ENCODE data around the gene RFX4.

RFX4 gene

DNA sequence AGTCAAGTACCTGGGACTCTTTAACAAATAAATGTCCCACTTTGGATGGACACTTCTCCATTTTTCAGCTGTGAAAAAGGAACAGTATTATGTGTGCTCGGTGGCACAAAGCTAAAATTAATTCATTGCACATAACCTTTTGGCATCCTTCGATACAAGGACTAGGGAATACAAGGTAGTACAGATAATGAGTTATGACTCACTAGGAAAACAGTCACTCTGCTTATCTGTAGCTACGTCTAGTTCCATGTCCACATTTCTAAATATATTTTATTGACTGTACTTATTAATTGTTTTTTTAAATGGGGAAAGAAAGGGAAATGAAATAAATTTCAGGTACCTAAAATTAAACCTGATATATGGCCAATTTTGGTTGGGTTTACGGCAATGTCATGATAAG lies 156.5 kb downstream of the RFX4 start:
- DNase-seq, result no peak

DNA sequence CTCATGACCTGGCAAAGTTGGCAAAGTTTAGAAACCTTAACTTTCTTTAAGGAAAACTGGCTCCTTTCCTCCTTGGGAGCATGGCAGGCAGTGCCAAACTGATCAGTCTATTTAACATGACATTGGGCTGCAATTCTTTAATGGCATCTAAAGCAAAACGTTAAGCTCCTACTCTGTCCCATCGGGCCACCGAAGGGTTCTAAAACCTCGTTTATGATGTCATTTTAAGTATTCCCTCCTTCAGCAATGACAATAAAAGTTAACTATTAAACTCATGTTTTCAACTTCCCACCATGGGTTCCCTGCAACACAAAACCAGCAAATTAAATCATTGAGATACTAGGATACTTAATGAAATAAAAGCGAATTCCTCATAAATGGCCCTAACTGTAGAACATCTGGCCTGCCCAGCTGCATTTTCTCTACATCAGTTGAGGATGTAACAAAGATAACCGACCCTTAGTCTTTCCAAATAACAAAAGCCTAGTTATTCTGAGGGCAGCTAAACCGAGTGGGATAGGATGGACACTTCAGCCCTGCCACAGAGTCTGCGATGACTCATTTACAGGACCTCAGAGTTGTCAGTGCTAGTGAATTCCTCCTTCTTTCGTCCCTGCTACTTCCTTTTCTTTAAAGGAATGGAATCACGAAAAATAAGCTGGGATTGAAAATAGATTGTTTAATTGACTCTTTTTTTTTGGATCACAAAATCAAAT lies 157.2 kb downstream of the RFX4 start:
- DNase-seq, result no peak

DNA sequence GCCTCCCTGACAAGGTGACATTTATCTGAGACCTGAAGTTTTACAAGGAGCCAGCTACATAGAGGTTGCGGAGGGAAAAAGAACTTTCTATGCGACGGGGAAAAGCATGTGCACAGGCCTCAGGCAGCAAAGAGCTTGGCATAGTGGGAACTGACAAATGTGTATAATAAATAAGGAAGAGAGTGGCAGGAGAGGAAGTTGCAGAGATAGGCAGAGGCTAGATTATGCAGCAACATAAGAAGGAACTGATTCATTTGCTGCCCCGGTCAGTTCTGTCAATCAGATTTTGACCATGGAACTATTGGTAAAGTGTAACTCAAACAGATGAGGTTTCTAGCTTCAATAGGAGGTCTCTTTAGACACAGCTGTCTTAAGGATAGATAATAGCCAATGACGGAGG lies 158.0 kb downstream of the RFX4 start:
- DNase-seq, result no peak

DNA sequence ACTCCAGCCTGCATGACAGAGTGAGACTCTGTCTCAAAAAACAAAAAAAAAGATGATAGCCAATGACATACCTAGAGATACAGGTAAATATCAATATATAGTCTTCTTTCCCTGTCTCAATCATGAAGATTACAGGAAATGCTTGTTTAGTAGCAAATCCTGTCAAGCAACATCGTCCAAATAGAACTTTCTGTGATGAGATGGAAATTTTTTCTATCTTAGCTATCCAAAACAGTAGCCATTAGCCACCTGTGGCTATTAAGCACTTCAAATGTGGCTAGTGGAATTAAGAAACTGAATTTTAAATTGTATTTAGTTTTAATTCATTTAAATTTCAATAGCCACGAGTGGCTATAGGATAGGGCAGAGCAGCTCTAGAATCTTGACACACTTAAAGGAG lies 158.4 kb downstream of the RFX4 start:
- DNase-seq, result no peak

DNA sequence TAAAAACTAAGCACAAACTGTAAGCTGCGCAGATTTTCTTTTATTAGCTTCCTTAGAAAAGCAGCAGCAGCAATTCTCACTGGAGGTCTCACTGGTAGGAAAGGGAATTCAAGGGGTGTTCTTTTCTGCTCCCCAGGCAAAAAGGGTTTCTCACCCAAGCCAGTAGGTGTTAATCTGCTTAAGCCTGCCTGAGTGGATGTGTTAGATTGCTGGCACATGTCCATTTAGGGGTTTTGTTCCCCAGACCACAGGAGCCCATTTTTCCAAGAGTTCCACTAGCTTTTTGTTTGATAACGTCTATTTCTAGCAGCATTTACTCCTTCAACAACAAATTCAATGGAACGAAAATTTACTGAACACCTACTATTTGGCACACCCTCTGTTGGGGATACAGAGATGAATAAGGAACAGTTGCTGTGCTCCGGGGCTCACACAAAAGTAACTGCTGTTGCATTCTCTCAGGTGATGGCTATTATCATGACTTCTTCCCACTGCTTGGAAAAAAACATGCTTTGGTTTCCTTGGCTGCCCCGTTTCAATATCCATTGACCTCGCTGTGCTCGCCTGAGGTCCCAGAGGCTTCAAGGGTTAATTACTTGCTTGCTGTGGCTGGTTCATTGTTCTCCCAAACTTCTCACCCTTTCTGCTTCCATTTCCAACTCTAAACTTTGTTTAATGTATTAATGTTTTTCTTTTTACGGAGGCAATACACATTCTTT lies 160.6 kb downstream of the RFX4 start:
- no peak for DNase-seq

DNA sequence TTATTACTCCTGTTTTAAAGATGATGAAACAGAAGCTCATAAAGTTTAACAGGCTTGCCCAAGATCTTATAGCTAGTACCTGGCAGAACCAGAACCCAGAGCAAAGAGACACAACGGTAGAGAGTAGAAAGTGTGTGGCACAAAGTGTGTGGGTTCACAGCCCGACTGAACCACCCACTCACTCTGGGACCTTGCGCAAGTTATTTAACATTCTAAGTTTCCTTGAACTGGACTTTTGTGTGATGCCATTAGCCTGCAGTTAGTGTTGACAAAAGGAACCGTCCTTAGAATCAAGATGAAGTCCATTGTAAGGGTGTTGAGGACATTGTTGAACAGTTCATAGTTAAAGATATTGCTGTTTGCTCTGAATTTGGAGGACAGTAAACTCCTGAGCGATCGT lies 161.8 kb downstream of the RFX4 start:
- no peak for DNase-seq

DNA sequence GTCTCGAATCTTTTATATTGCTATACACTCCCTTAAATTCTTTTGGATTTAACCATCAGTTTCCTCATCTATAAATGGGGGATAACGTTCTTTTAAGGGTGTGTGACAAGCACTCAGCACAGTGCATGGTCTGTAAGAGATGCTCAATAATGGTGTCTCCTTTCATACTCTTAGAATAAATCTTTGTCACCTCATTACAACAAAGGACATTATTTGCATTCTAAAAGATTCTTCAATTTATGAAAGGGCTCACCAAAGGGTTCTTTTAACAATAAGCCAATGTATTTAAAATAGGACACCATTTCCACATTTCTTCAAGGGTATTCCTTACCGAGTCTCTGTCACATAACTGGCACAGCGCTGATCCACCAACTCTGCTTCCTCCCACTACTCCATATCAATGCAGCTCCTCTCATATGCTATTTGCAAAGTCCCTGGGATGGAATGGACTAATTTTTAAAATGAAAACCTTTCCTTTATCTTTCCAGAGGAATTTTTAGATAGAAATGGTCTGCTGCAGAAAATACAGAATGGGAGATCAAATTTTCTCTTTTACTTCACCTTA lies 162.5 kb downstream of the RFX4 start:
- no peak for DNase-seq

DNA sequence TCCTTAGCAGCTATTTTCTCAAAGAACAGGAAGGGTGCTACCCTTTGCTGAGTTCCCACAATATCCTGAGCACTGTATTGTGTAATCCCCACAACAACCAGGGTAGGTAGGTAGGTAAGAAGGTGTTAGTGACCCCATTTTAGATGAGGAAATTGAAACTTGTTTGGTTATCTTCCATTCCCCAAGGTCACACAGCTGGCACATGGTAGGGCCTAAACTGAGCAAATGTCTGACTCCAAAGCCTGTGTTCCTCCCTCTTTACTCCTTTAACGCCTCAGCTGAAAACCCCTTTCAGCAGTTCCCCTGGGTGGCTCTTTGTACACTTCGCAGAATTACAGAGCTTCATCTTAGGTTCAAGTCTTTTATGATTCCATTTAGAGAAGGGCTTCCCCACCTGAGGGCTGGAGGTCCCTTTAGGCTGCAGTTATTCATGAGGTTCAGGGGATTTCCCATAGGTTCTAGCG lies 165.2 kb downstream of the RFX4 start:
- no peak for DNase-seq

DNA sequence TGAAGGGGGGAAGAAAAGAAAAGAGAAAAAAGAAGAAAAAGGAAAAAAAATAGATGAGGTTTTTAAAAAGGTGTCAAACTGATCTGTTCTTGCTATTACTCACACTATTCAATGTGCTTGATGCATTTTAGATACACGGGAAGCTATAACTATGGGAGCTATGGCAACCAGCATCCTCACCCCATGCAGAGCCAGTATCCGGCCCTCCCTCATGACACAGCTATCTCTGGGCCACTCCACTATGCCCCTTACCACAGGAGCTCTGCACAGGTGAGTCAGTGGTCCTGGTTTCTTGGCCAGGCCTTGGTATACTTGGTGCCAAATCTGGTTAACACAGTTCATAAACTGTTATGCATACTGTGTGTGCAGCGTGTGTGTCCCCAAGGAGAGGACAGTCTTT lies 167.7 kb downstream of the RFX4 start:
- DNase-seq, result no peak

DNA sequence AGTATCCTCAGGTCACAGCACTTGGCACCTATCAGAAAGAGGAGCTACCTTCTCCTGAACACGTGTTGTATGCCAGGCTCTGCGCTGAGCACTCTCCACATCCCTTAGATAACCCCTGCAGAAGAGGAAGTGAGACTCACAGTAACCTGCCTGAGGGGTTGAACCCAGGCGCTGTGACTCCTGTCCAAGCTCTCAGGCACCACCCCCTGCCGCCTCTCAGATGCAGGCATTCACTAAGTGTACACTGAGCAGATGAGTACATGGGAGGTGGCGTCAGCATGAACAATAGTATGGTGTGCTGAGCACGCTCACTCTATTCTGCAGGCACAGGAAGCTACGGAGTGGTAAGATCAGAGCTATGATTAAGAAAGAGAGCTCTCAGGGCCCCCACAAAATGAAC lies 170.7 kb downstream of the RFX4 start:
- no peak for DNase-seq

DNA sequence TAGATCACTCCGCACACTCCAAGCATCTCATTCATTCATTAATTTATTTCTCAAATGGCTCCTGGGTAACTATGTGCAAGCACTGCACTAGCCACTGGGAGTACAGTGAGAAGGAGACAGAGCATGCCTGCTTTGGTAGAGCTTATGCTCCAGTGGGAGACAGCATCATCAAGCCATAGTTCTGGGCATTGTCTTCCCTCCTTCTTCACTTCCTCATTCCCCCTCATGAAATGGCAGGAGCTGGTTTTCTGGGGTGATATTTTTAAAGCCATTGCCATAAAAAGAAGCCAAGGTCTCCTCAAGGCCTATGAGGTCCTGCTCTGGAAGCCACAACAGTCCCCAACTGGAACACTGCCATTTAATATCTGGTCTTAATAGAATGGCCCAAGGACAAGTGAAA lies 171.5 kb downstream of the RFX4 start:
- no peak for DNase-seq

DNA sequence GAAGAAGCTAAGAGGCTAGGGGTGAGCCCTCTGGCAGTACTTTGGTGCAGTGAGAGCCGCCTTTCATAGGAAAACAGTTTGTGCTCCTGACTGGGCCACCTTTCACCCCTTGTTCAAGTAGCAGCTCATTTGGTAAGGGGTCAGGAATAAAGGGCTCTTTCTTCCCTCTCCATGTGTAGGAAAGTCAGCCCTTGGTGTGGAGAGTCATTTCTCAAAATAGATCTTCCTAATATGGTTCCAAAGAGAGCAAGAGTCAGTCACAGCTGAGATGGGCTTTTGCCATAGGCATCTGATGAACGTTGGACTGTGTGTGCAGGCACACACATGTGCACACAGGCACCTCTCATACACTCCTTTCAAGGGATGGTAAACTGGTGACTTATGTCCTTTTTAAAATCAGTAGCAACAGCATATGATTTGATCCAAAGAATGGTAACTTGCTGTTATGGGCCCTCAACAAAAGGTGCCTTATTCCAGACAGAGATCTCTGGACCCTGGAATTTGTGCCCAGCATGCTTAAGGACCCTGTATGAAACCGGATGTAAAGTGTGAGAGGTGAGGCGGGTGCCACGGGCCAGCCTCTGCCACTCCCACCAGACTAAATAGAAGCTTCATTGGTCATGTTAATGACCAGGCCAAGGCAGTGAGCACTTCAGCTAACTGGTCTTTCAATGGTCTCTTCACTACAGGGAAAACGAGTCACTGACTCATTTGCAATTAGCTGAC lies 175.0 kb downstream of the RFX4 start:
- DNase-seq, result no peak

DNA sequence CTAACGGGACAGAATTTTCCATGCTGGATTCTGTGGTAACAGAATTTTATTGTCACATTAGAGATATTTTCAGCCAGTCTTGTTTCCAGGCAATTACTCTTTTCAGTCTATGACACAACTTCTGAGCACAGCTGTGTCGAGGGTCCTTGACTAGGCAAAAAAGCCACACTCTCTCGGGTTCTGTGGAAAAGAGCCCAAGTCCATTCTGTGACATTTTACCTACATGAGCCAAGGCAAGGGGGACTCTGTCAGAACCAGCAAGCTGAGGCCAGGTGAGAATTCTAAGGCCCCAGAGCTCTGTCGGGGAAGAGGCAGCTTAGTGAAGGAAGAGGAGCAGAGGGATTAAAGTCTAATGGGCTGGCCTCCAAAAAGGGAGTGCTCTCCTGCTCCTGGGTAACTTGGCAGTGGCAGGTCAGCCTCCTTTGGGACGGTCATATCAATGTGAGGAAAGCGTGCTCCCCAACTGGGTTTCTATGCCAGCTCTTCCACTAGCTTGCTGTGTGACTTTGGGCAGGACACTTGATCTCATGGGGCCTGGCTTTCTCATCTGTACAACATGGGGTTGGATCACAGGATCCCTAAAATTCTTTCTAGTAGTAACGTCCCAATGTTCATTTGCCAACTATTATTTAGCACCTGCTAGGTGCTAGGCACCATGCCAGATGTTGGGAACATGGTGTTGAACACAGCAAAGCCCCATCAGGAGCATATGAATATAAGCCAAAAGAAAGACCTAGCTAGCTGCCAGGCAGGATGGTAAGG lies 175.7 kb downstream of the RFX4 start:
- no peak for DNase-seq

DNA sequence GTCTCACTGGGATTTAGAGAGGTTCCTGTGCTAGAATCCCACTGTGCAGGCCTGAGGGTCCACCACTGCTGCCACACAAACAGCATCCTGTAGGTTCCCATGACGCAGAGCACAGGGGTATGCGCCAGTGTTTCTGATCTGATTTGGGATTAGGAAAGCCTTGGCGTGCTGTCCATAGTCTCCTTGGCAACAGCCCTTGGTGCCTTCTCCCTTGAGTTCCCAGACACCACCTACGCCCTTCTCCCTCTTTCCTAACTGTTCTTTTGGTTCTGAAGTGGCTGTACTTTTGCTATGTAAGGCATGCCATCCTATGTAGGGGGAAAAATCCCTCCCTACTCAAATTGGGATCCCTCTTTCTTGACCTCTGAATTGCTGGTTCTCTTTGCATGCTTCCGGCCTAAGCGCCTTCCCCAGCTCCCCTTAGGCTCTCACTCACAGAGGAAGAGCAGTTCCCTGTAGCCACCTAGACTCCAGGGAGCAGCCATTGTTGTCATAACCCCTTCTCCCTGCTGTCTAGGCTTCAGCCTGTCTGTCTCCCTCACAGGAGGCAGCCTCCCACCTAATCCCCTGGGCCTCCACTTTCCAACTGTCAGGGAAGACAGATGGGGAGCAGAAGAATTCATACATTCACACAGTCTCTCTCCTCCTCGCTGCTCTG lies 176.9 kb downstream of the RFX4 start:
- no peak for DNase-seq

DNA sequence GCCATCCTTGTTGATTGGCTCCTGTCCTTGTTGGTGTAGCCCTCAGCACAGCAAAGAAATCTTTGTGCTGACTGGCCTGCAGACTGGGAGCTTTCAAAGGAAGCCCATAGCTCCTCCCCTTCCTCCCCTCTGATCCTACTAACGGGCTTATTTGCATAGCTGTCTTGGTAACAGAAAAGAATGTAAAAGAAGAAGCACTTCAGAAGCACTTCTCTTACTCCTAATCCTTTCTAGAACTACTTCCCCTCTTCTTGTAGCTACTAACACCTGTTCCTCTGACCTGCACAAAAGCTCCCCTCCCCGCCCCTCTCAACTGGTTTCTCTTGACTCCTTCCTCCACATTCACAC lies 177.4 kb downstream of the RFX4 start:
- DNase-seq, result no peak

DNA sequence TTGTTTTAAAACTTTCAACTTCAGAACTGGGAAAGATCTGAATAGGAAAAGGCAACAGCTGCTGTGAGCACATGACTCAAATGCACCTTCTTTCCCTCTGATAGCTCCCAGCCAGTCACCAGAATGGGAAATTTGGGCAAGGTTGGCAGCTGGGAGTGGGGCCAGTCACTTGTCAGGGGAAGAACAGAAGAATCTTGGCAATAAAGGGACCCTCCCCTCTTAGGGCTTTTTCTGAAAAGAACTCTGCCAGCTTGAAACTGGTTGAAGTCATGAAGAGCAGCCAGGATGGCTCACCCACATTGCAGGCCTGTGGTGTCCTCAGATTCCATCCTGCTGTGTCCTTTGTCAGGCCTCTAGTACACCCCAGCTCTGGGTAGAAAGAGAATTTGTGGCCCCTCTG lies 181.4 kb downstream of the RFX4 start:
- DNase-seq, result no peak

DNA sequence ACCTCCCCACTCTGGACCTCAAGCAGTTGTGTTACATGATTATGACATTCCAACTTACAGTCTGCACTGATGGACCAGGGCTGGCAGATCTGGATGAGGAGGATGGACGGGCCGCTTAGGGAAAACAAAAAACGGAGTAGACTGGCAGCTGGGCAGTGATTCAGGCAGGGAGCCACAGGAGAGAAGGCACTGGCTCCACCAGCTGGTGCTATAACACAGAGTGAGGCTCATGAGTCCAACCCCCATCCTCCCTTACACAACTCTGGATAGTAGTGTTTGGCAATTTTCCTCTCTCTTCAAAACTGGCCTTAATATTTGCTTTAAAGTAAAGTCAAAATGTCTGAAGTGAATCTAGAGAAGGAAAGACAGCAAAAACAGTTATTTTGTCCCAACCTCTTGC lies 181.9 kb downstream of the RFX4 start:
- no peak for DNase-seq

DNA sequence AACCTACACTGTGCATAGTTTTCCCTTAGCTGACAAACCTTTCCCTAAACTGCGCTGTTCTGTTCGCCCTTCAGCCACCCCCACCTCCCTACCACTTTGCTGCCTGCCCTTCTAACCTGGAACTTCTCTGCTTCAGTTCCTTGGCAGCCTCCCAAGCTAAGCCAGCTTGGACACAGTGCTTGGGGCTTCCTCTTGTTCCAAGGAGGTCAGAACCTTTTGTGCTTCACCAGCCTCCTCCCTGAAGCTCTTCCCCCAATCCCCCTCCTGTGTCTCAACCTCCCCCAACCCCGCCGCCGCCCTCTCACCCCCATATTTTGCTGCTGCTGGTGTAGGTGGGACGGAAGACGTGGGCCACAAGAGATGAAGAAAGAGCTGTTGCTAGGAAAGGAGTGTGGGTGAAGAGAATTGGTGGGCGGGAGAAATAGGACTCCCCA lies 183.6 kb downstream of the RFX4 start:
- DNase-seq, result no peak

DNA sequence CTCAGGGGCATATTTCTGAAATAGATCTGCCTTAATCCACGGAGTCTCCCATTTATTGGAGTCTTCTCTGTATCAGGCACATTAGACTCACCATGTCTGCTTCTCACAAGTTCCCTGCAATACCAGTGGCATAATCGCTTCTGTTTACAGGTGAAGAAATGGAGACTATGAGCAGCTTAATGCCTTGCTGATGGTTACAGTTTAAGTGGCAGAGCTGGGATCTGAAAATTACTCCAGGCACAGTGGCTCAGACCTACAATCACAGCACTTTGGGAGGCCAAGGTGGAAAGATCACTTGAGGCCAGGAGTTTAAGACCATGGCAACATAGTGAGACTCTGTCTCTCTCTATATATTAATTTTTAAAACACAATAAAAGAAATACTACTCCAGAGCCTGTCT lies 184.4 kb downstream of the RFX4 start:
- no peak for DNase-seq

DNA sequence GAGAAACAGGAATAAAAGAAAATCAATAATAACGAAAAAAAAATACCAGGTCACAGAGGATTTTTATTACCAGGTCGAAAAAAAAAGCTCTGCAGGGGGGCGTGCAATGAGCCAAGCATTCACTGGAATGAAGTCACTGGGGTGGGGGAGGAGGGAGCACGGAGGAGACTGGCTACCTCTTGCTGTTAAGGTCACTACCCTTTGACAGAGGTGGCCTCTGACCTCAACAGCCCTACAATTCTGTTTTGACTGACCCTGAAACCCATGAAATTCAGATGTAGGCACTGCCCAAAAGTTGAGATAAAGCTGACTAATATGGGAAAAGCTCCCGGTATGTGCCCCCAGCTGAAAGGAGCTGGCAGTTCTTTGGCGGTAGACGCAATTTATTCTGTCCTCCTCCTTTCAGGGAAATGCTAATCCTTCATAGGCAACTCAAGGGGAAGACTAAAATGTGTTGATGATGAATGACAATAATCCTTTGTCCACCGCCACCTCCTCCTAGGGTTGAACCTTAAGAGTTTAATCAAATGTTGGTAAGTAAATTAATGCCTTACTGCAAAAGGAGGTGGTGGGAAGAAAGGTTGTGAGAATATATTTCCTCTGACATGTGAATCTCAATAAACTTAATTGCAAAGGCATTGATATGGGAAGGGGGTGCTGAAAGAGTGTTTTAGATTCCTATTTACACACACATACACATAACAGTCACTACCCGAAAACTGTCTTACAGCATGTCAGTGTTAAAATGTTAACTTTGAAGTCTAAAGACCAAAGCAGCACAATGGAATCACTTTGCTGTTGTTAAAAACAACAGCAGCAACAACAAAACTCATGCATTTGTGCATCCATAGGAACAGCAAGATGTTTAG lies 185.4 kb downstream of the RFX4 start:
- DNase-seq, result no peak

DNA sequence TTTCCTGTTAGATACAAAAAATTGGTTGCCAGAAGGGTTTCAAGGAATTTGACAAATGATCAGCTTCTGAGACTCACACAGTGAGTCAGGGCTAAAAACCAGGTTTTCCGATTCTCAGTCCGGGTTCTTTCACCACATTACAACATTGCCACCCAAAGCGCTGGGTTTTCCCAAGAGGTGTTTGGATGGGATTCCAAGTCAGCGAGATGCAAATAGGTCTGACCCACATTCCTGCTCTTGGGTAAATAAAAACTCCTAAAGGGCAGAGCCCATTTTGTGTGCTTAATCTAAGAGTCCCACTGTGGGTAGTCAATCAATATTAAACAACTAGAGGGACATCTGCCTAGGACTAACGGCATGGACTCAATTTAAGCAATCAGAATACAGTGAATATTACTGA lies 186.3 kb downstream of the RFX4 start:
- no peak for DNase-seq
